GM18511 (cell line): ENCODE data around the gene HCFC1R1.

Experiments
- ATAC-seq: cut with Tn5 transposase; IDR thresholded peaks from one replicate; pipeline ENCODE4 v1.9.1; 2021; ENCODE audit warnings: mild to moderate bottlenecking, moderate library complexity; ENCODE audit not compliant: unreplicated experiment

Gene HCFC1R1

GRCh38 chr16:2979669-2980226 lies 44.0 kb downstream of the HCFC1R1 start:
- no peak for ATAC-seq

- no peak for ATAC-seq
These were observed 46.3 kb downstream of the HCFC1R1 start for GRCh38 chr16:2977440-2977839.

DNA sequence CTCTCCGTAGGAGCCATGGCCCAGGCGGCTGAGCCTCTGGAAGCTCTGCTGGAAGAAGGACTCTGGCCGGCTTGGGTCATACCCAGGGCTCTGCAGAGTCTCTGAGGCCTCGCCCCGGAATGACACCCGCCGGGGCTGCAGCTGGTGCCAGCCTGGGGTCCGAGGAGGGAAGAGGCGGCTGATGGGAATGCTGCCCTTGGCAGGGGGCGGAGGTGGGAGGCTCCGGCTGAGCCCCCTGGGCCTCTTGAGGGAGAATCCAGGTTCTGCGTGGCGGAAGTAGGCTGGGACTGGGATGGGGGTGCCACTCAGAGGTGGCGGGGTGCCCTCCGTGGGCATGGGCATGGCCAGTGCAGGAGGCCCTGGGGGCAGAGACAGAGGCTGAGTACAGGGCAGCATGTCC lies 47.1 kb downstream of the HCFC1R1 start:
- no peak for ATAC-seq

DNA sequence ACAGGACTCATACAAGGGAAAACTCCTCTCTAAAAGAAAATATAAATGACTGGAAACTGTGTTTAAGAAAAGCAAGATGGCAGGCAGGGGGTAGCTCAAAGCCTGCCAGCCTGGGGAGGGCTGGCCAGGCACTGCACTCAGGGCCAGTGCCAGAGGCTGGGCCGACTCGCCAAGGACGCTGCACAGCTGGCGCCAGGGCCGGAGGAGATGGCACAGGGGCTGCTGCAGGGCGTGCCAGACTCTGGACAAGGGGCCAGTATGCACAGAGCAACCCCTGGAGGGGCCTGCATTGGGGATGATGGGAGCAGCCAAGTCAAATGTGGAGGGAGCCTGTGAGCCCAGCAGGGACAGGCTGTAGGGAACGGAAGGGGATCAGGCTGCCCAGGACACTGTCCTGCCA lies 47.5 kb downstream of the HCFC1R1 start:
- no peak for ATAC-seq

- no peak for ATAC-seq
These were observed 48.5 kb downstream of the HCFC1R1 start for GRCh38 chr16:2975161-2975795.

DNA sequence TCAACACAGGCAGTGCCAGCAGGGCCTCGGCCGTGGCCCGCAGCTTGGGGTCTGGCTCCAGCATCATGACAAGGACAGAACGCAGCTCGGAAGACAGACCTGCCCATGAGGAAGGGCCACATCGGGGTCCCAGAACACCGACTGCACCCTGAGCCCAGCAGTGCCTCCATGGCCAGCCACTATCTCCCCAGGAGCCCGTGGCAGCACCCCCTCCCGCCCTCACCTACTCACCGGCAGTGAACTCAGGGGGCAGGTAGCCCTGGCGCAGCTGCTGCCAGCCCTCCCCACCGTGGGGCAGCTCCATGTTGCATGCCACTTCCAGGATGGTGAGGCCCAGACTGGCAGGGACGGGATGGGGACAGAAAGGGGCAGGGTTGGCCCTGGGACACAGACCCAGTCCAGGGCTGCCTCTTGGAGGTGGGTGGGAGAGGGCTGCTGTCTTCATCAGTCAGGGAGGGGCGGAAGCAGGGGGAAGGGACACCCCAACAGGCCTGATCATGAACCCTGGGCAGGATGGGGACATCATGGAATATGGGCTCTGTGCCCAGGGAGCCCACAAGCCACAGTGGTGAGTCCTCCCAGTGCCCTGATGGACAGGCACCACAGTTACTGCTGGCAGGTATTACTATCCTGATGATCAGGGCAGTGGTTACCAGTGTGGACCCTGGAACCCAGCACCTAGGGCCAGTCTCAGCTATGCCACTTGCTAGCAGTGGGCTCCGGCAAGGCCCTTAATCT lies 49.3 kb downstream of the HCFC1R1 start:
- no peak for ATAC-seq

GRCh38 chr16:2973605-2974318 lies 50.0 kb downstream of the HCFC1R1 start:
- no peak for ATAC-seq

- ATAC-seq, result no peak
These were observed 50.6 kb downstream of the HCFC1R1 start for GRCh38 chr16:2973093-2973492.
